Measurements from ENCODE around the gene GPATCH1.
"Not testable (repeated sequence)": the region's sequence is repeated elsewhere in the genome, so short reads cannot be mapped to it uniquely, and the experiment has no call there.

- not testable (repeated sequence) for TF ChIP-seq CTCF (IDR thresholded peaks at IDR 0.05; ENCODE audit: low read length); EZH2 (IDR thresholded peaks at IDR 0.05; ENCODE audit: borderline replicate concordance, low read length)
Measured at GRCh38 chr19:33126712-33127111, 45.7 kb downstream of the GPATCH1 start.
